ENCODE results near the gene ABHD12B. TPM values are rescaled to one million over a fixed set of nuclear protein-coding genes. Genes with fewer than 3 reads are reported as not detected.

Gene ABHD12B
- polyA plus RNA-seq, 3 donors, result 0.45 to 0.54 TPM; not detected in 1

DNA sequence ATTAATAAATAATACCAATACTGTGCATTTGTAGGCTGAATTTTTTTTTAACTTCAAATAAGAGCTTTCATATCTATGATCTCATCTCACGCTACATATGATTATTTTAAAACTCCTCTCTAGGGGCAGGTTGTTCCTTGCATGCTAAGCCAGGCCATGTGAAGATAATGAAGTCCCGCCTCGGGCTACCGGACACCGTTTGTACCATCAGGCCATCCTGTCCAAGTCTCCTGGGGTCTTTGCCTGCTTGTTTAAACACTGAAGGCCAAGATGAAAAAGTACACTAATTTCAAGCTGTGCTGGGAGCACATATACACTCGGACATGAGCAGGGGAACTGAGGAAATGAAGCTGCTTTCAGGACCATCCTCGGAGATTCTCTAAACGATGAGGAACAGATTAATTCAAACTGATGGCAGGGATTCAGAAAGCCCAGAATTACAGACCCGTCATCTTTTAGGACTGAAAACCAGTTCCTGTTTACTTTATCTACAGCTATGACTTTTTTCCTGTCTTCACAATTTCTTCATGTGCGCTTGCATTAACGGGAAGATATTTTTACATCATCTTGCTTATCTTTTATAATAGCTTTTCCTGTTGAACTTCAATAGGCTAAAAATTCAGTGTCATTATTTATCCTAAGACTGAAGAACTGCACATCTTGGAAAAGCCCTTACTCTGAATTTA, 6.3 kb upstream of the ABHD12B start:
- Histone ChIP-seq H3K9ac (ENCODE audit: insufficient read depth, low read length, poor library complexity, severe bottlenecking) (no peak overlapping the region), H3K27me3 (ENCODE audit: control insufficient read depth in 2 of 2, insufficient read depth in 2 of 2, low read length in 2 of 2) (no peaks in the 10 kb centered on the region), H3K79me2 (ENCODE audit: insufficient read depth, low read length) (no peaks in the 10 kb centered on the region), H3K4me2 (replicated peaks; ENCODE audit: extremely low read depth, low read length, poor library complexity, severe bottlenecking) (peak overlapping the region; percentile 17), H3K4me1 (ENCODE audit: control insufficient read depth in 1 of 2, insufficient read depth in 2 of 2, low read length in 2 of 2) (peaks cover 11 to 13% of the 10 kb centered on the region in 2 donors), H3K27ac (ENCODE audit: low read depth in 1 of 2, low read length in 2 of 2) (no peak overlapping the region), H3K4me3 (replicated peaks in 1 of 3; ENCODE audit: low read depth in 2 of 3, low read length in 3 of 3) (peak overlapping the region in 1 of 3 experiments; percentile 5), H4K20me1 (ENCODE audit: insufficient read depth, low read length) (no peaks in the 10 kb centered on the region), H3K36me3 (replicated peaks in 1 of 2; ENCODE audit: control insufficient read depth in 1 of 2, insufficient read depth in 2 of 2, low read length in 2 of 2) (no peaks in the 10 kb centered on the region), H2AFZ (ENCODE audit: insufficient read depth, low read depth, low read length, poor library complexity, severe bottlenecking) (peak overlapping the region; percentile 62), H3K9me3 (replicated peaks in 1 of 2; ENCODE audit: control insufficient read depth in 1 of 2, insufficient read depth in 1 of 2, low read length in 2 of 2) (no peaks in the 10 kb centered on the region)
- Mint-ChIP-seq H3K36me3 (peaks cover 0 to 1% of the 10 kb centered on the region in 2 donors), H3K9me3 (peaks cover 0 to under 1% (median 0%) of the 10 kb centered on the region in 7 donors), H3K4me3 (peak overlapping the region in 1 of 2 donors; percentile 60), H3K4me1 (peaks cover 16% of the 10 kb centered on the region), H3K27me3 (ENCODE audit: low read depth in 3 of 3) (peaks cover 4 to 5% (median 4%) of the 10 kb centered on the region in 3 donors), H3K27ac (peak overlapping the region in 1 of 7 donors; percentile 58)
- TF ChIP-seq, protein P1, sequence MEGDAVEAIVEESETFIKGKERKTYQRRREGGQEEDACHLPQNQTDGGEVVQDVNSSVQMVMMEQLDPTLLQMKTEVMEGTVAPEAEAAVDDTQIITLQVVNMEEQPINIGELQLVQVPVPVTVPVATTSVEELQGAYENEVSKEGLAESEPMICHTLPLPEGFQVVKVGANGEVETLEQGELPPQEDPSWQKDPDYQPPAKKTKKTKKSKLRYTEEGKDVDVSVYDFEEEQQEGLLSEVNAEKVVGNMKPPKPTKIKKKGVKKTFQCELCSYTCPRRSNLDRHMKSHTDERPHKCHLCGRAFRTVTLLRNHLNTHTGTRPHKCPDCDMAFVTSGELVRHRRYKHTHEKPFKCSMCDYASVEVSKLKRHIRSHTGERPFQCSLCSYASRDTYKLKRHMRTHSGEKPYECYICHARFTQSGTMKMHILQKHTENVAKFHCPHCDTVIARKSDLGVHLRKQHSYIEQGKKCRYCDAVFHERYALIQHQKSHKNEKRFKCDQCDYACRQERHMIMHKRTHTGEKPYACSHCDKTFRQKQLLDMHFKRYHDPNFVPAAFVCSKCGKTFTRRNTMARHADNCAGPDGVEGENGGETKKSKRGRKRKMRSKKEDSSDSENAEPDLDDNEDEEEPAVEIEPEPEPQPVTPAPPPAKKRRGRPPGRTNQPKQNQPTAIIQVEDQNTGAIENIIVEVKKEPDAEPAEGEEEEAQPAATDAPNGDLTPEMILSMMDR (IDR thresholded peaks at IDR 0.05), result no peak
- peak in 1 of 3 donors; percentile 11 for DNase-seq
- intact Hi-C loops (cut with micrococcal nuclease), result no loop called here
- WGBS (ENCODE audit: insufficient coverage), result 54% methylated on average over 6 of the region's 11 CpGs

GRCh38 chr14:50871228-50871627, 625 bp upstream of the ABHD12B start:
- H3K4me1 Mint-ChIP-seq, result peaks cover 28% of the 10 kb centered on the region

More at GRCh38 chr14:50871228-50871627, 625 bp upstream of the ABHD12B start:
- no peaks in the 10 kb centered on the region for H3K9me3 ChIP-seq (replicated peaks in 1 of 2; ENCODE audit: control insufficient read depth in 1 of 2, insufficient read depth in 1 of 2, low read length in 2 of 2)
- H3K4me1 ChIP-seq (ENCODE audit: control insufficient read depth in 1 of 2, insufficient read depth in 2 of 2, low read length in 2 of 2), result peaks cover 17 to 25% of the 10 kb centered on the region in 2 donors
- H3K27ac Mint-ChIP-seq, result peak overlapping the region in 1 of 7 donors; percentile 11
- H3K4me2 ChIP-seq (replicated peaks; ENCODE audit: extremely low read depth, low read length, poor library complexity, severe bottlenecking), result no peak overlapping the region
- H2AFZ ChIP-seq (ENCODE audit: insufficient read depth, low read depth, low read length, poor library complexity, severe bottlenecking), result no peak overlapping the region
- H3K36me3 ChIP-seq (replicated peaks in 1 of 2; ENCODE audit: control insufficient read depth in 1 of 2, insufficient read depth in 2 of 2, low read length in 2 of 2), result no peaks in the 10 kb centered on the region
- no peaks in the 10 kb centered on the region for H4K20me1 ChIP-seq (ENCODE audit: insufficient read depth, low read length)
- TF ChIP-seq, protein P1 (IDR thresholded peaks at IDR 0.05), result no peak
- H3K27me3 ChIP-seq (ENCODE audit: control insufficient read depth in 2 of 2, insufficient read depth in 2 of 2, low read length in 2 of 2), result peaks cover 18 to 19% of the 10 kb centered on the region in 2 donors
- H3K36me3 Mint-ChIP-seq, result peaks cover 9 to 21% of the 10 kb centered on the region in 2 donors
- H3K4me3 ChIP-seq (replicated peaks in 1 of 3; ENCODE audit: low read depth in 2 of 3, low read length in 3 of 3), result no peak overlapping the region
- H3K79me2 ChIP-seq (ENCODE audit: insufficient read depth, low read length), result no peaks in the 10 kb centered on the region
- intact Hi-C loops (cut with micrococcal nuclease), result loop anchor here in 1 of 2 donors (2.0 kb wide), 1 partner anchor 76 kb away; no protein-coding TSS in a partner anchor
- H3K9me3 Mint-ChIP-seq, result peaks cover 0 to 7% (median 0%) of the 10 kb centered on the region in 7 donors
- no peak overlapping the region for H3K27ac ChIP-seq (ENCODE audit: low read depth in 1 of 2, low read length in 2 of 2)
- H3K4me3 Mint-ChIP-seq, result peak overlapping the region in 1 of 2 donors; percentile 72
- WGBS (ENCODE audit: insufficient coverage), result 74% methylated on average over 5 of the region's 5 CpGs
- peaks cover 21 to 30% (median 22%) of the 10 kb centered on the region in 3 donors for H3K27me3 Mint-ChIP-seq (ENCODE audit: low read depth in 3 of 3)
- DNase-seq, result no peak
- H3K9ac ChIP-seq (ENCODE audit: insufficient read depth, low read length, poor library complexity, severe bottlenecking), result no peak overlapping the region

All from CD14-positive monocyte (primary cell).